GM11168 (cell line): ENCODE data around the gene PHF1.
"Not testable (repeated sequence)": the region's sequence is repeated elsewhere in the genome, so short reads cannot be mapped to it uniquely, and the experiment has no call there.

Experiments used
- in situ Hi-C: fragments of 300-500 bp; cut with MboI; formaldehyde crosslinking; loops from one replicate; pipeline ENCODE4 v1.12.0; 2022; ENCODE audit warnings: low sequenced_read_pairs; ENCODE audit not compliant: unreplicated experiment

Gene PHF1

DNA sequence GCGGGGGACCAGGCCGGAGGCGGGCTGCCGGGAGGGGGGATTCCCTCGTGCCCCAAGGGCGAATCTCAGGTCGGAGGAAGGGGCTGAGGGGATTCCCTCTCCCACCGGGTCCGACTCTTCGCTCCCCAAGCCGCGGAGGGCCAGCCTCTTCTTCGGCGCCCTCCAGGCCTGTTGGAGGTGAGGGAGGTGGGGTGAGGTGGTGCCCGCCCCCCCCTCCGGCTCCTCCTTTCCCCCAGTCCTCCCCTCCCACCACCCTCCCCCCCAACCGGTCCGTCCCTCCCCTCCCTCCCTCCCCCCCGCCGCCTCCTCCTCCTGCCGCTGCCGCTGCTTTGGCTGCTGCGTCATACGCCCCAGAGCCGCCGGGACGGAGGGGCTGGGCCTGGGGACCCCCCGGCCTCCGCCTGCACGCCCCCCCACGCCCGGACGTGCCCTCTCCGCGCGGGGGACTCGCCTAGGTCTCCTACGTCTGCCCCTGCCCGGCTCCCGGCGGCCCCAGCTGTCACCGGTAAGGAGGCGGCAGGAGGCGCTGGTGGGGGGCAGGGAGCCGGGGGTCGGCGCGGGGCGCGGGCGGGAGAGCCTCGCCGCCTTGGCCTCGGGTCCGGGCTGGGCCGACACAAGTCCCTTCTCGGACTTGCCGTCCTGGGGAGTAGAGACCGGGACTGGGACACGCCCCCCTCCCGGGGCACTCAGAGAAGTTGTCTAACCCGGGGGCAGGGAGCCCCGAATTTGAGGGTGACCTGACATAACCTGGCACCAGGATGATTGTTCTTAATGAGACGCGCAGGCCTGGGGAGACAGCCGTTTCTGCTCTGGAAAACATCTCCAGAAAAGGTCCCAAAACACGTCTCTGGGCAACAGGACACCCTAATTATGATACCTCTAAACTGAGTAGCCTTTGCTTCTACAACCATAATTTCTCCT, at the start of gene PHF1:
Gene PHF1, plus strand, starts transcription at position 304 of the 921 bp plus-strand sequence. CDS start 1,250 bp downstream, outside the sequence.
- in situ Hi-C loops: no loop called here

DNA sequence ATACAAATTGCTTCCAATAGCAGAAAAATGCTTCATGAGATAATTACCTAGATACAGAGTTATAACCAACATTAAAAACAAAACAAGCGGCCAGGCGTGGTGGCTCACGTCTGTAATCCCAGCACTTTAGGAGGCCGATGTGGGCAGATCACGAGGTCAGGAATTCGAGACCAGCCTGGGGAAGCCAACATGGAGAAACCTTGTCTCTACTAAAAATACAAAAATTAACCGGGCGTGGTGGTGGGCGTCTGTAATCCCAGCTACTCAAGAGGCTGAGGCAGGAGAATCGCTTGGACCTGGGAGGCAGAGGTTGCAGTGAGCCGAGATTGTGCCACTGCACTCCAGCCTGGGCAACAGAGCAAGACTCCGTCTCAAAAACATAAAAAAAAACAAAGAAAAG, 47.3 kb upstream of the PHF1 start:
- in situ Hi-C loops: not testable (repeated sequence)

DNA sequence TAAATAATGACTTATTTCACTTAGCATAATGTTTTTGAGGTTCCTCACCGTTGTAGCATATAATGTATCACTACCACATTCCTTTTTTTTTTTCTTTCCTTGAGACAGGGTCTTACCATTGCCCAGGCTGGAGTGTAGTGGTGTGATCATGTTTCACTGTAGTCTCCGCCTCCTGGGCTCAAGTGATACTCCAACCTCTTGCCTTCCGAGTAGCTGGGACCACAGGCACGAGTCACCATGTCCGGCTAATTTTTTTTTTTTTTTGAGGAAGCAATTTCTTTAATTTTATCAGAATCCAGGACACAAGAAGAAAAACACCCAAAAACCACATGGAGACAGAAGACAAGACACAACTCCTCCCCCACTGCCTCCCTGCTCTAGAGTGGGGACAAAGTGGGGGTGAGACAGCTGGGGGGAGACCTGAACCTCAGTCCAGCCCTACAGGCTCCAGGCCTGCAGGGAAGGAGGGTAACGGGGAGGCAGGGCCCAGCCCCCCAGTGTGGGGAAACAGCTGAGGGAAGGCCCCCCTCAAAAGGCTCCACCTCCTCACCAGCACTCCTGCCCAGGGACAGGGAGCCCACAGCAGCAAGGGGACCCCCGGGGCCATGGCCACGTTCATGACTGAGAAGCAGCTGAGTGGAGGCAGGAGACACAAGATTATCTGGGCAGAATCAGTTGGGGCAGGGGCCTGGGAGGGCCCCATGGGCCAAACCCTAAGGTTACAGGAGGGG, 46.2 kb upstream of the PHF1 start:
- in situ Hi-C loops: not testable (repeated sequence)

DNA sequence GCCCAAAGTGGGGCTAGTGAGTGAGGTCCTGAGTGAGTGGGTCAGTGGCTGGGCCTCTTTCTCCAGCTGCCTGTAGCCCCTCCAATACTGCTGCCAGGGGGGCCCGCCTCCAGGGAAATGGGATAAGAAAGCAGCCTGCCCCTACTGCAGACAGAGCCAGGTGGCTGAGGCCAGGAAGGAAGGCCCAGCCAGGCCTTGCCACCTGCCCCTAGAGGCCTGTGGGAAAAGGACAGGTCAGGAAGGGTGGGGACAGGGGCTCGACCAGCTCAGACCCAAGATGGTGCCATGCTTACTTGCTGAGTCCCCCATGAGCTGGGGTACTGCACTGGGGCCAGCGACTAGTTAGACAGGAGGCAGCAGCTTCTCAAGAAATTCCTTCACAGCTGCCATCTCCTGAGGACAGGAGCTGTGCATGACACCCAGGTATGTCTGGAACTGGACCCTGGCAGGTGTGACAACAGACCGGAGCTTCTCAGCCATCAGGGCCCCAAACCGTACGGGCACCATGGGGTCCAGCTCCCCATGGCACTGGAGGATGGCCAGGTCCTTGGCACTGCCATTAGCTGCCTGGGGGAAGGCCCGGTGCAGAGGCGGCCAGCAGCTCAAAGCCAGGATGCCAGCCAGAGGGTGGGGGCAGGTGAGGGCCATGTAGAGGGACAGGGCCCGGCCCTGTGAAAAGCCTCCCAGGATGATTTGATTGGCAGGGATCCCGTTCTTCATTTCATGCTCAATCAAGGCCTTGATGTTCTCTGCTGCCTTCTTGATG, 45.4 kb upstream of the PHF1 start:
- in situ Hi-C loops: not testable (repeated sequence)

DNA sequence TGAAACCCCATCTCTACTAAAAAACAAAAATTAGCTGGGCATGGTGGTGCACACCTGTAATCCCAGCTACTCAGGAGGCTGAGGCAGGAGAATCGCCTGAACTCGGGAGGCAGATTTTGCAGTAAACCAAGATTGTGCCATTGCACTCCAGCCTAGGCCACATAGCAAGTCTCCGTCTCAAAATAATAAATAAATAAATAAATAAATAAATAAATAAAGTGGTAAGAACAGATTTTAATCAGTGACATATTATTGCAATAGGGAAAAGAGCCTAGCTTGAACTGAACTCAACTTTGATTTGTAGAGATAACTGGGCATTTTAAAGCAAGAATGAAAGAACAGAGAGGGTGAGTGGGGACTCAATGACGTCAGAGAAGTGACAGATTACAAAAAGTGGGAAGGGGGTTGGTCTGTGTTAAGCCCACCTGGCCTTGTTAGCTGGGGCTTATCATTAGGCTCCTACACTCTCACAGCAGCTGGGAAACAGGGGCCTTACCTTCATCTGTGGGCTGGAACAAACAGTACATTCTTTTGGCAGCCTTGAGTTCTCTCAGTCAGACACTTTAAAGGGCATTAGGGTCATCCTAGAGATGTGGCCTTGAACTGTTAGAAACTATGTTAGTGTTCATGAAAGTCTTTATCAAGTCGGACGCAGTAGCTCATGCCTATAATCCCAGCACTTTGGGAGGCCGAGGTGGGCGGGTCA, 43.7 kb upstream of the PHF1 start:
- in situ Hi-C loops: no loop called here

DNA sequence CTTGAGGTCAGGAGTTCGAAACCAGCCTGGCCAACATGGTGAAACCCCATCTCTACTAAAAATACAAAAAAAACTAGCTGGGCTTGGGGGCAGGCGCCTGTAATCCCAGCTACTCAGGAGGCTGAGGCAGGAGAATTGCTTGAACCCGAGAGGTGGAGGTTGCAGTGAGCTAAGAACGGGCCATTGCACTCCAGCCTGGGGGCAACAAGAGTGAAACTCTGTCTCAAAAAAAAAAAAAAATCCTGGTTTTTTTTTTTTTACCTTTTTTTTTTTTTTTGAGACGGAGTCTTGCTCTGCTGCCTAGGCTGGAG, 43.1 kb upstream of the PHF1 start:
- in situ Hi-C loops: not testable (repeated sequence)

DNA sequence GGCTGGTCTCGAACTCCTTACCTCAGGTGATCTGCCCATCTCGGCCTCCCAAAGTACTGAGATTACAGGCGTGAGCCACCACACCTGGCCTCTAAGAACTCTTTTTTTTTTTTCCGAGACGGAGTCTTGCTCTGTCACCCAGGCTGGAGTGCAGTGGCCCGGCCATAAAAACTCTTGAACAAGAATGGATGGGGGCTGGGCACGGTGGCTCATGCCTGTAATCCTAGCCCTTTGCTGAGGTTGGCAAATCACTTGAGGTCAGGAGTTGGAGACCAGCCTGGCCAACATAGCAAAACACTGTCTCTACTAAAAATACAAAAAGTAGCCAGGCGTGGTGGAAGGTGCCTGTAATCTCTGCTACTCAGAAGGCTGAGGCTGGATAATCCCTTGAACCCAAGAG, 38.9 kb upstream of the PHF1 start:
- in situ Hi-C loops: not testable (repeated sequence)

DNA sequence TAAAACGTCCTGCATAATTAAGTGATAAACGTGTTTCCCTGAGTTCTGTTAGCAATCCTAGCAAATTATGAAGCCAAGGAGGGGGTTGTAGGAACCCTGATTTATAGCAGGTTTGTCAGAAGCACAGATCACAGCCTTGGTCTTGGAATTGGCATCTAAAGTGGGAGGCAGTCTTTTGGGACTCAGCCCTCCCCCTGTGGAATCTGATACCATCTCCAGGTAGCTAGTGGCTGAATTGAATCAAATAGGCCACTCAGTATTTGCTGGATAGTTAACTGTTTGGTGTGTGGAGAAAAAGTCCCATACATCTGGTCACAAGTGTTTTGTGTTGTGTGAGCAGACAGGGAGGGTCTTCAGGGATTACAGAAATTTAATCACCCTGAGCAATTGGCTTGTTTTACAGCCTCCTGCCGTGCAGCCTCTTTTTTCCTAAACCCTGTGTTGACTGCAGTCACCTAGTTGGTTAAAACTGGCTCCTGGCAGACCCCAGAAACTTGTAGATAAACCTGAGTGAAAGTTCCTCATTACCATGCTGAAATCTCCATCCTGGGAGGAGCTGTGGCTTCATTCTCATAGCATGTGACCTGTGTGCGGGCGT, 38.2 kb upstream of the PHF1 start:
- in situ Hi-C loops: no loop called here

DNA sequence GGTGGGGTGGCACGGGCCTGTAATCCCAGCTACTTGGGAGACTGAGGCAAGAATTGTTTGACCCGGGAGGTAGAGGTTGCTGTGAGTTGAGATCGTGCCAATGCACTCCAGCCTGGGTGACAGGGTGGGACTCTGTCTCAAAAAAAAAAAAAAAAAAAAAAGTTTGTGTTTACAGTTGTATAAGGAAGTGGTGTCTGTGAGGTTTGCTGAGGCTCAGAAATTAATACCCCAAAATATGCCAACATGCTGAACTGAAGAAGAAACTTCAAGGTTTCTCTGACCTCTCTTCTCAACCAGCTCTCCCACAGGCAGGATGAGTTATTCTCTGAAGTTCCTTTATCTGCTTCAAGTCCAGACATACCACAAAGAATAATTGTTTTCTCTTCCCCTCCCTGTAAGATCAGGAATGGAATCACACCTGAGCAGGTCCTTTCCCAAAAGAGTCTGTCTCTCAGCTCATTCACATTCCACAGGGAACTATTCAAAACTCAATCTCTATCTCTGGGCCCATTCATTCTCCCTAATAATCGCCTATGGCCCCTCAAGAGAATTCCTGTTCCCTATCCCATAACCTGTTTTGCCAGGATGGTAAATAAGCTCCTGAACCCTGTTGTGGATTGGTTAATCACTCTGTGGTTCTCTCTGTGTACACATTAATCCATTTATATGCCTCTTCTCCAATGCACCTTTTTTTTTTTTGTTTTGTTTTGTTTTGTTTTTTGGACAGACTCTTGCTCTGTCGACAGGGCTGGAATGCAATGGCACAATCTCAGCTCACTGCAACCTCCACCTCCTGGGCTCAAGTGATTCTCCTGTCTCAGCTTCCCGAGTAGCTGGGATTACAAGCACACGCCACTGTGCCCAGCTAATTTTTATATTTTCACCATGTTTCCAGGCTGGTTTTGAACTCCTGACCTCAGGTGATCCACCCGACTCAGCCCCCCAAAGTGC, 36.6 kb upstream of the PHF1 start:
- in situ Hi-C loops: no loop called here

DNA sequence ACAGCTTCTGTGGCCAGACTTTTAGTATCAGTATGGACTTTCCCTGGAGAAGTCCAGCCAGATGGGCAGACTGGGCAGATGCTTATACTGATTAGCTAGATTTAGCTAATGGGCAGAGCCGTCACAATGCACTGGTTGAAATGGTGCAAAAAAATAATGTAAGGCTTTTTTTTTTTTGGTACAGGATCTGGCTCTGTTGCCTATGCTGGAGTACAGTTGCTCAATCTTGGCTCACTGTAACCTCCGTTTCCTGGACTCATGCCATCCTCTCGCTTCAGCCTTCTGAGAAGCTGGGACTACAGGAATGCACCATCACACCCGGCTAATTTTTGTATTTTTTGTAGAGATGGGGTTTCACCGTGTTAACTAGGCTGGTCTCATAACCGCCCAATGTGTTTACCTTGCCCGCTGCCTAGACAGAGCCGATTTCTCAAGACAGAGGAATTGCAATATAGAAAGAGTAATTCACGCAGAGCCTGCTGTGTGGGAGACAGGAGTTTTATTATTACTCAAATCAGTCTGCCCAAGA, 35.6 kb upstream of the PHF1 start:
- in situ Hi-C loops: no loop called here

DNA sequence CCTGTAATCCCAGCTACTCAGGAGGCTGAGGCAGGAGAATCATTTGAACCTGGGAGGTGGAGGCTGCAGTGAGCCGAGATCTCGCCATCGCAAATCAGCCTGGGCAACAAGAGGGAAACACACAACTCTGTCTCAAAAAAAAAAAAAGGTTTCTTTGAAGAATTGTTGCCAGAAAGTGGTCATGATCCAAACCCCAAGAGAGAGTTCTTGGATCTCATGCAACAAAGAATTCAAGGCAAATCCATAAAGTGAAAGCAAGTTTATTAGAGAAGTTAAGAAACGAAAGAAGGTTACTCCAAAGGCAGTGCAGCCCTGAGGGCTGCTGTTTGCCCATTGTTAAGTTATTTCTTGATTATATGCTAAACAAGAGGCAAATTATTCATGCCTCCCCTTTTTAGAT, 33.6 kb upstream of the PHF1 start:
- in situ Hi-C loops: no loop called here

DNA sequence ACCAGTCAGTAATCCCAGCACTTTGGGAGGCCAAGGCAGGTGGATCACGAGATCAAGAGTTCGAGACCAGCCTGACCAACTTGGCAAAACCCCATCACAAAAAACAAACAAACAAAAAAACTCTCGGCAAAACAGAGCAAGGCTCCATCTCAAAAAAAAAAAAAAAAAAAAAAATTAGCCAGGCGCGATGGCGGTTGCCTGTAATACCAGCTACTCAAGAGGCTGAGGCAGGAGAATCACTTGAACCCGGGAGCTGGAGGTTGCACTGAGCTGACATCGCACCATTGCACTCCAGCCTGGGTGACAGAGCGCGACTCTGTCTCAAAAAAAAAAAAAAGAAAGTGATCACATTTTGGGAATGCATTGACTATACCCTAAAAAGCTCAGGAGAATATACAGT, 31.6 kb upstream of the PHF1 start:
- in situ Hi-C loops: not testable (repeated sequence)

DNA sequence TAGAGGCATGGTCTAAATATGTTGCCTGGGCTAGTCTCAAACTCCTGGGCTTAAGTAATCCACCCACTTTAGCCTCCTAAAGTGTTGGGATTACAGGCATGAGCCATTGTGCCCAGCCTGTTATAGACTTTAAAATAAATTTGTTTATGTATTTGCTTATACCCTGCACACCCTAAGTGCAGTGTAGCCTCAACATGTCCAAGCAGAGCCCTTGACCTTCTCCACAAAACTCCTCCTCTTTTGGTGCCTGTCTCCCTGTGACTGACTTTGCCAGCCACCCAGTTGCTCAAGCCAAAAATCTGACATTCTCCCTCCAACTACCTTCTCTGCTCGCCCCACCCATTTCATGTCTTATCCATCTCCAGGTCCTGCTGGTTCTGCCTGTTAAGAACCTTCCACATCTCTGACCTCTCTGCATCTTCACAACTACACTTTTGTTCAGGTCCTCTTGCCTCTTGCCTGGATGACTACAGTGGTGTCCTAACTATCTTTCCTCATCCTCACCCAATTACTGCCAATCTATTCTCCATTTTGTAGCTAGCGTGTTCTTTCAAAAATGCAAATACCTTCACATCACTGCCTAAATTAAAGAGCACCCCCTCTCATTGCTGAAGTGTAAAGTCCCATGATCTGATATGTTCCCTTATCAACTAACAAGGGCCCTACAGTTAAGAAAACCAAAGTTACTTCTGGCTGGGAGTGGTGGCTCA, 30.4 kb upstream of the PHF1 start:
- in situ Hi-C loops: loop anchor here (5.0 kb wide), 1 partner anchor 33 kb away; no protein-coding TSS in a partner anchor

DNA sequence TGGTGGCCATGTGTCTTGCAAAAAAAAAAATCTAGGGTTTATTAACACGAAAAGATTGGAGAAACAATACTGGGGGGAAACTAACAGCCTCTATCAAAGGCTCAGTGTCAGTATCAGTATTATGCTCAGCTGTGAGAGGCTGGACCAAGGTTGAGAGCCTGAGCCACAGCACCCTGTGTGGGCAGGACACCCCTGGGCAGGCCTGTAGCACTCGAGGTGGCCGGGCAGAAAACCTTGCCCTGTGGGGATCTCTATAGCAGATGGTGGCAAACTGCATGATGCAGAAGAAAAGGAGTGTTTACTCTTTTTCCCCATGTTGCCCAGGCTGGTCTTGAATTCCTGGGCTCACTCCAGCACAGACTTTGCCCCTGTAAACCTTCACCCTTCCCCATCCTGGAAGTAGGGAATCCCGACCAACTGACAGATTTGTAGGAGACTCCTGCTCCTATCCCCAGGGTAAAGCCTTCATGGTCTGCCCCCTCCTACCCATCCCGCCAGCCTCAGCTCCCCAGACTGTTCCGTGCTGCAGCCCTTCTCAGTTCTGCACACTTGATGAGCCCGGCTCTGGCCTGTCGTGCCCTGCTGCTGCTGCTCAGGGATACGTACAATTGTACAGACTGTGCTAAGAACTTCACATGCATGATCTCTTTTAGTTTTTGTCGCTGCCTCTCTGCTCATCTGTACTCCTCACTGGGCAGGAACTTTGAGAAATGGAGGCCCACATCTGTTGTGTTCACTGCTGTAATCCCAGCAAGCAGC, 27.2 kb upstream of the PHF1 start:
- in situ Hi-C loops: loop anchor here (5.0 kb wide), 1 partner anchor 36 kb away; no protein-coding TSS in a partner anchor

DNA sequence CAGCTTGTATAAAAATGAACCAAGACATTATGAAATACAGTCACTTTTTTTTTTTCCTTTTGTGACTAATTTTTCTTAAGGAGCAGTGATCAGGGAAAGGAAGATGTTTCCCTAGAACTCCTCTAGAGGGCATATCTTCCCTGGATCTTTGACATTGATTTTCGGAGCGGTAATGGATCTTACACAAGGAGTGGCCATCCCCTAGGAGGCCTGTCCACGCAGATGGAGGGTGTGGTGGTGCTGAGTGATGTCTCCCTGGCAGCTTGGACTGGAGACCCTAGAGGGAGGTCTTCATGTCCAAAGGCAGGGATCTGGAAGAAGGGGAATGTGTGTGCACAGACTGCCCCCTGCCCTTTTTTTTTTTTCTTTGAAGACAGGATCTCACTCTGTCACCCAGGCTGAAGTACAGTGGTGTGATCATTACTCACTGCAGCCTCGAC, 26.2 kb upstream of the PHF1 start:
- in situ Hi-C loops: loop anchor here (5.0 kb wide), 1 partner anchor 37 kb away; no protein-coding TSS in a partner anchor

DNA sequence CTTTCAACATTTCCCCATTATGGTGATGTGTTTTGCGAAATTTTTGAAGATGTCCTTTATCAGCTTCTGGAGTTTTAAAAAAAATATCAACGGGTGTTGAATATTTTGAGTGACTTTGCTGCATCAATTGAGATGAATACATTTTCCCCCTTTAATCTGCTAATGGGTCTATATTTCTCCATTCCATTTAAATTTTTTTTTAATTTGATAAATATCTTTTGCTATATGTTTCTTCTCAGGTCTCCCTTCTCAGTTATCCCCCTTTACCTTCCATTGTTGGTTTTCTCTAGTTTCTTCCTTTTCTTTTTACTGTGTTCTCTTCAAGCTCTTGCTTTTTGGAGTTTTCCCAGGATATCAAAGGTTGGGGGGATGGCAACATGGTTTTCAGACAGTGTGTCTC, 20.6 kb upstream of the PHF1 start:
- in situ Hi-C loops: no loop called here

DNA sequence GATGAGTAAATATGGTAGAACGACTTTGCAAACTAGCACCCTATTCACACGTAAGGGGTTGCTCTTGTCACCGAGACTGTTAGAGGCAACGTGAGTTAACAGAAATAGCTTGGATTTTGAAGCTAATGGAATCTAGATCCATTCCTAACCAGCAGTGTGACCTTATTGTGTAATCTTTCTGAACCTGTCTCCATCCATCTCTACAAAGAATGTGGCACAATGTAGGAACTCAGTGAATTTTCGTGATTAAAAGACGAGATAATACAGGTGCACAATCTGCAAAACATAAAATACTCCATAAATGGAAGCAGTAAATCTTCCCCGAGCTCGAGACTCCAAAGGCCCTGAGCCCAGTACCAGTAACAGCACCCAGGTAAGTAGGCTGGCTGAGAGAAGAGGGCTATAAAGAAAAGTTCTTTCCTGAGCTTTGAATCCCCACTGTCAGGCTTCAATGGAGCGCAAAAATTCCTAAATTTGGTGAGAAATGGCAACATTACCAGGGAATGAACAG, 20.0 kb upstream of the PHF1 start:
- in situ Hi-C loops: no loop called here
